H1 (cell line): ENCODE measurements around the gene DLAT. TPM values are rescaled to one million over a fixed set of nuclear protein-coding genes. Genes with fewer than 3 reads are reported as not detected.
A peak's percentile ranks its signal among the peaks of the same experiment; 100 is the strongest.

Source experiments
- CTCF ChIA-PET: fragments of 300-600 bp; sonication (Branson Sonifier 250); formaldehyde crosslinking; loops from one replicate; lab custom pipeline; 2021; ENCODE audit not compliant: partially characterized antibody; lab: Charles Lee
- POLR2A ChIA-PET: fragments of 300-600 bp; sonication (Branson Sonifier 250); formaldehyde crosslinking; loops from one replicate; lab custom pipeline; 2021; ENCODE audit warnings: inconsistent platforms; ENCODE audit not compliant: partially characterized antibody; lab: Charles Lee
- DNase-seq, 2 experiments: peaks; one replicate each; pipeline versions ENCODE4 v3.0.0 to v3.0.0-alpha.2; 2010 to 2022; ENCODE audit warnings: low spot score in 2 of 2, low read depth in 1 of 2, mixed read lengths in 1 of 2
- FAIRE-seq: peaks from 2 replicates; lab custom pipeline; 2011; peaks lifted over from hg19 to GRCh38; lab: Jason Lieb, UNC
- H2AFZ ChIP-seq: 2 replicates; pipeline ENCODE4 v1.8.1; 2012; ENCODE audit warnings: low read length, inconsistent platforms
- H2AK5ac ChIP-seq: 2 replicates; pipeline ENCODE4 v1.6.1; 2013; ENCODE audit warnings: low read depth, low read length
- H2BK120ac ChIP-seq: replicated peaks from 2 replicates; pipeline ENCODE3; 2013; ENCODE audit warnings: low read depth, low read length, inconsistent platforms
- H2BK12ac ChIP-seq: 2 replicates; pipeline ENCODE4 v1.6.1; 2013; ENCODE audit warnings: low read depth, low read length
- H2BK15ac ChIP-seq: 2 replicates; pipeline ENCODE4 v1.6.1; 2013; ENCODE audit warnings: low read length
- H2BK20ac ChIP-seq: 2 replicates; pipeline ENCODE4 v1.6.1; 2013; ENCODE audit warnings: low read length
- H2BK5ac ChIP-seq: 2 replicates; pipeline ENCODE4 v1.6.1; 2013; ENCODE audit warnings: low read depth, low read length
- H3K14ac ChIP-seq: 2 replicates; pipeline ENCODE4 v1.6.1; 2013; ENCODE audit warnings: inconsistent platforms; ENCODE audit not compliant: insufficient read length
- H3K18ac ChIP-seq: 2 replicates; pipeline ENCODE4 v1.6.1; 2013; ENCODE audit warnings: low read length; ENCODE audit errors: extremely low read depth
- H3K23ac ChIP-seq: 2 replicates; pipeline ENCODE4 v1.6.1; 2013; ENCODE audit warnings: inconsistent platforms; ENCODE audit not compliant: insufficient read length
- H3K23me2 ChIP-seq: 2 replicates; pipeline ENCODE4 v1.6.1; 2013; ENCODE audit warnings: low read depth, low read length
- H3K27ac ChIP-seq: 2 replicates; pipeline ENCODE4 v1.6.1; 2011; ENCODE audit warnings: low read depth, low read length, inconsistent platforms
- H3K27me3 ChIP-seq, 4 experiments: replicated peaks in 1 of 4; 1 replicate in 1 of 4; 2 replicates in 3 of 4; pipeline versions ENCODE4 v1.6.1 to v1.8.1; 2011 to 2013; ENCODE audit warnings: low read length in 3 of 4, mild to moderate bottlenecking in 3 of 4, inconsistent platforms in 2 of 4, mixed read lengths in 2 of 4, moderate library complexity in 1 of 4; ENCODE audit not compliant: control insufficient read depth in 3 of 4, insufficient read depth in 3 of 4; ENCODE audit errors: extremely low read depth in 1 of 4
- H3K36me3 ChIP-seq, 4 experiments: 2 replicates each; pipeline versions ENCODE4 v1.6.1 to v1.8.1; 2011 to 2013; ENCODE audit warnings: mild to moderate bottlenecking in 4 of 4, low read length in 3 of 4, moderate library complexity in 2 of 4, control low read depth in 1 of 4, inconsistent platforms in 1 of 4; ENCODE audit not compliant: insufficient read depth in 4 of 4, control insufficient read depth in 2 of 4
- H3K4ac ChIP-seq: replicated peaks from 2 replicates; pipeline ENCODE3; 2013; ENCODE audit warnings: low read length, low read depth, mixed read lengths, inconsistent platforms; ENCODE audit not compliant: insufficient read length
- H3K4me1 ChIP-seq, 4 experiments: replicated peaks in 1 of 4; 1 replicate in 1 of 4; 2 replicates in 3 of 4; pipeline versions ENCODE4 v1.6.1 to v1.8.1; 2011 to 2013; ENCODE audit warnings: low read length in 3 of 4, inconsistent platforms in 2 of 4, mixed read lengths in 1 of 4; ENCODE audit not compliant: insufficient read depth in 4 of 4, control insufficient read depth in 3 of 4
- H3K4me2 ChIP-seq, 2 experiments: 2 replicates each; pipeline versions ENCODE4 v1.6.1 to v1.8.1; 2011 to 2013; ENCODE audit warnings: low read depth in 2 of 2, low read length in 2 of 2, control low read depth in 1 of 2, inconsistent platforms in 1 of 2, mild to moderate bottlenecking in 1 of 2; ENCODE audit not compliant: insufficient read depth in 1 of 2
- H3K4me3 ChIP-seq, 4 experiments: fragments of 200-600, 300-600 bp in 1 of 4; sonication (generic), shearing (Covaris generic), sonication (Bioruptor Twin) in 1 of 4; 2 replicates each; pipeline versions ENCODE4 v1.5.1 to v1.8.1; 2011 to 2016; ENCODE audit warnings: low read length in 4 of 4, low read depth in 3 of 4, control low read depth in 2 of 4, inconsistent platforms in 2 of 4, mild to moderate bottlenecking in 2 of 4, mixed read lengths in 1 of 4, moderate library complexity in 1 of 4; ENCODE audit not compliant: insufficient read depth in 2 of 4; ENCODE audit errors: extremely low read depth in 1 of 4
- H3K56ac ChIP-seq: replicated peaks from 2 replicates; pipeline ENCODE3; 2013; ENCODE audit warnings: low read depth, mild to moderate bottlenecking, mixed read lengths, low read length, inconsistent platforms; ENCODE audit not compliant: insufficient read length
- H3K79me1 ChIP-seq: 2 replicates; pipeline ENCODE4 v1.6.1; 2013; ENCODE audit warnings: low read depth, low read length, control low read depth
- H3K79me2 ChIP-seq, 2 experiments: 2 replicates each; pipeline versions ENCODE4 v1.6.1 to v1.8.1; 2012 to 2013; ENCODE audit warnings: low read length in 2 of 2, mild to moderate bottlenecking in 2 of 2, inconsistent platforms in 1 of 2; ENCODE audit not compliant: insufficient read depth in 2 of 2, control insufficient read depth in 1 of 2
- H3K9ac ChIP-seq, 4 experiments: replicated peaks in 1 of 4; 1 replicate in 1 of 4; 2 replicates in 3 of 4; pipeline versions ENCODE4 v1.6.1 to v1.8.1; 2011 to 2013; ENCODE audit warnings: low read depth in 3 of 4, low read length in 3 of 4, control low read depth in 2 of 4, mild to moderate bottlenecking in 2 of 4, moderate library complexity in 2 of 4, inconsistent platforms in 1 of 4; ENCODE audit errors: extremely low read depth in 1 of 4
- H3K9me3 ChIP-seq, 2 experiments: 2 replicates each; pipeline versions ENCODE4 v1.6.1 to v1.8.1; 2012 to 2013; ENCODE audit warnings: mild to moderate bottlenecking in 2 of 2, moderate library complexity in 2 of 2, control low read depth in 1 of 2, inconsistent platforms in 1 of 2, low read depth in 1 of 2, low read length in 1 of 2, mixed read lengths in 1 of 2; ENCODE audit not compliant: insufficient read depth in 2 of 2
- H4K20me1 ChIP-seq, 2 experiments: replicated peaks in 1 of 2; 2 replicates each; pipeline versions ENCODE3 to v1.8.1; 2011 to 2013; ENCODE audit warnings: inconsistent platforms in 2 of 2, low read length in 2 of 2, mild to moderate bottlenecking in 1 of 2; ENCODE audit not compliant: insufficient read depth in 2 of 2, control insufficient read depth in 1 of 2
- H4K5ac ChIP-seq: 2 replicates; pipeline ENCODE4 v1.6.1; 2013; ENCODE audit warnings: low read length, low read depth, mixed read lengths, inconsistent platforms; ENCODE audit not compliant: insufficient read length
- H4K8ac ChIP-seq: 2 replicates; pipeline ENCODE4 v1.8.0; 2013; ENCODE audit warnings: mild to moderate bottlenecking, moderate library complexity, low read length, inconsistent platforms; ENCODE audit not compliant: insufficient read depth; ENCODE audit errors: extremely low read depth
- H4K91ac ChIP-seq: replicated peaks from 2 replicates; pipeline ENCODE3; 2013; ENCODE audit warnings: low read length, mixed read lengths, inconsistent platforms; ENCODE audit not compliant: insufficient read length
- BCL11A ChIP-seq, 2 experiments: IDR thresholded peaks; one replicate each; pipeline ENCODE4 v1.6.1; 2011; ENCODE audit warnings: low read depth in 2 of 2, low read length in 2 of 2, mild to moderate bottlenecking in 2 of 2
- CBX5 ChIP-seq: fragments of 300-800, 300-1000 bp; sonication (generic); IDR thresholded peaks from 2 replicates; pipeline ENCODE4 v1.7.1; 2016; ENCODE audit warnings: antibody characterized with exemption, low read length, low read depth
- EGR1 ChIP-seq: IDR thresholded peaks from 2 replicates; pipeline ENCODE4 v1.6.1; 2011; ENCODE audit warnings: low read depth, low read length, borderline replicate concordance
- HDAC2 ChIP-seq, 2 experiments: fragments of 300-600 bp in 1 of 2; sonication (generic) in 1 of 2; IDR thresholded peaks; 2 replicates each; pipeline ENCODE4 v1.6.1; 2011 to 2012; ENCODE audit warnings: low read depth in 2 of 2, low read length in 2 of 2, mild to moderate bottlenecking in 2 of 2, moderate library complexity in 2 of 2, borderline replicate concordance in 1 of 2, inconsistent platforms in 1 of 2
- MAFK ChIP-seq: IDR thresholded peaks from 2 replicates; pipeline ENCODE4 v1.6.1; 2012; ENCODE audit warnings: low read depth, mild to moderate bottlenecking, improper control_type of control experiment, low read length
- WGBS, 2 experiments: shearing (Covaris generic) in 1 of 2; methylation state at CpG; one replicate each; pipeline versions ENCODE4 v1.1.6 to v1.1.7; 2013 to 2015; ENCODE audit warnings: low lambda C conversion rate in 2 of 2, mixed read lengths in 2 of 2, inconsistent platforms in 1 of 2, low coverage in 1 of 2, missing lambda C conversion rate in 1 of 2; ENCODE audit not compliant: insufficient replicate concordance in 2 of 2, insufficient coverage in 1 of 2, insufficient read length in 1 of 2; ENCODE audit errors: extremely low coverage in 1 of 2, missing lambda C conversion rate in 1 of 2; 5-methylcytosine and 5-hydroxymethylcytosine counted together
- polyA plus RNA-seq, 7 experiments: library from polyadenylated mRNA; depleted of rRNA in 3 of 7; stranded (reverse) in 5 of 7; unstranded in 2 of 7; fragments of >200 nt in 5 of 7; fragments of 200-250 nt in 2 of 7; gene quantifications; 1 replicate in 5 of 7; 2 replicates in 1 of 7; 4 replicates in 1 of 7; pipeline versions ENCODE4 v1.2.1 to v1.2.3, GENCODE V29; 2011 to 2013; ENCODE audit warnings: missing spikeins in 2 of 7, mixed read lengths in 2 of 7
- total RNA-seq: library from RNA; stranded (reverse); fragmentation: NEBNext Ultra II Directional; extraction: Animal tissue kit (Norgen Biotek cat#: 25700); gene quantifications from 2 replicates; pipeline ENCODE4 v1.2.1, GENCODE V29; 2021

DLAT gene
- total and polyA plus RNA-seq, 2 of the 8 experiments (the other 6 are each of a cell fraction or from before 2014, with no cell fraction given), result 23.1 to 66.2 TPM

GRCh38 chr11:112016088-112016764 lies 9.0 kb upstream of the DLAT start:
- no peak for DNase-seq
- no peak overlapping the region for H3K56ac ChIP-seq
- H3K9me3 ChIP-seq, result no peaks in the 10 kb centered on the region
- H3K27me3 ChIP-seq, result no peaks in the 10 kb centered on the region
- H4K8ac ChIP-seq, result no peak overlapping the region
- no peaks in the 10 kb centered on the region for H4K20me1 ChIP-seq
- no peak overlapping the region for H3K27ac ChIP-seq
- CTCF ChIA-PET, result interaction anchor here (1.6 to 1.7 kb wide), 2 partner anchors 34 to 84 kb away, joined by 4 to 7 read pairs; no protein-coding TSS in a partner anchor
- no peak for TF ChIP-seq HDAC2 (IDR thresholded peaks at IDR 0.05; ENCODE audit: borderline replicate concordance in 1 of 2, low read depth in 2 of 2, low read length in 2 of 2)
- TF ChIP-seq MAFK, result no peak
- no peak for TF ChIP-seq BCL11A (IDR thresholded peaks at IDR 0.05; ENCODE audit: low read depth in 2 of 2, low read length in 2 of 2)
- no peak for TF ChIP-seq EGR1
- TF ChIP-seq CBX5, result no peak
- TF ChIP-seq, all 59 proteins: peak for 0
- H2AK5ac ChIP-seq, result 0 out of 2 replicates have a peak overlapping the region, but pooled peaks have one; percentile 24
- POLR2A ChIA-PET, result interaction anchor here (1.0 kb wide), 1 partner anchor 28 kb away, joined by 3 read pairs; no protein-coding TSS in a partner anchor
- H3K36me3 ChIP-seq, result peaks cover 3 to 19% (median 9%) of the 10 kb centered on the region in 4 experiments; a peak in 5 of 8 replicates
- H3K23me2 ChIP-seq, result no peaks in the 10 kb centered on the region
- H4K91ac ChIP-seq, result peak overlapping the region; percentile 23
- H2BK12ac ChIP-seq, result no peak overlapping the region
- H3K79me2 ChIP-seq, result no peaks in the 10 kb centered on the region
- no peak overlapping the region for H3K4me2 ChIP-seq
- H3K18ac ChIP-seq, result no peak overlapping the region
- no peak overlapping the region for H2AFZ ChIP-seq
- H4K5ac ChIP-seq, result no peak overlapping the region
- H2BK120ac ChIP-seq, result no peak overlapping the region
- no peak overlapping the region for H3K23ac ChIP-seq
- WGBS, 2 experiments, result 94% methylated on average over 13 of the region's 13 CpGs; no CpG with 5 or more reads in 1 of the 2 experiments
- no peaks in the 10 kb centered on the region for H3K4me1 ChIP-seq
- H3K14ac ChIP-seq, result no peak overlapping the region
- H2BK5ac ChIP-seq, result no peak overlapping the region
- no peak overlapping the region for H3K9ac ChIP-seq
- no peak overlapping the region for H3K4me3 ChIP-seq
- no peaks in the 10 kb centered on the region for H3K79me1 ChIP-seq
- no peak overlapping the region; the same call in 1 of the 2 replicates for H2BK20ac ChIP-seq
- H3K4ac ChIP-seq, result no peak overlapping the region
- H2BK15ac ChIP-seq, result no peak overlapping the region
- no peak for FAIRE-seq
